Measurements from ENCODE around the gene PAGR1. TPM values are rescaled to one million over a fixed set of nuclear protein-coding genes. Genes with fewer than 3 reads are reported as not detected.
A peak's percentile ranks its signal among the peaks of the same experiment; 100 is the strongest.

PAGR1 gene
- total and polyA plus RNA-seq, 9 of the 15 experiments (the other 6 are each of a cell fraction or from before 2014, with no cell fraction given): 1.4 to 58.2 (median 16.8) TPM

- TF ChIP-seq ZBTB34 (CRISPR knock-in tag; IDR thresholded peaks at IDR 0.05) (no peak), CBX1 (IDR thresholded peaks at IDR 0.05; ENCODE audit: low read depth) (no peak), ZNF644 (tag; IDR thresholded peaks at IDR 0.05; ENCODE audit: low read depth) (no peak), ARID4B (CRISPR knock-in tag; IDR thresholded peaks at IDR 0.05) (peak; percentile 25; the same call in 1 of the 2 replicates), ATF1 (CRISPR knock-in tag; IDR thresholded peaks at IDR 0.05) (no peak), ATF1 (tag; IDR thresholded peaks at IDR 0.05) (no peak), JUND (IDR thresholded peaks at IDR 0.05; ENCODE audit: borderline replicate concordance, low read depth, low read length) (no peak), JUND (tag; IDR thresholded peaks at IDR 0.05; ENCODE audit: borderline replicate concordance, low read depth, low read length) (no peak), CHD1 (IDR thresholded peaks at IDR 0.05; ENCODE audit: low read length) (peak; percentile 17), ZNF263 (CRISPR knock-in tag; IDR thresholded peaks at IDR 0.05; ENCODE audit: borderline replicate concordance) (no peak), POLR2G (IDR thresholded peaks at IDR 0.05; ENCODE audit: low read depth, low read length) (peak; percentile 72), ZNF354B (CRISPR knock-in tag; IDR thresholded peaks at IDR 0.05) (no peak), ZFP1 (CRISPR knock-in tag; IDR thresholded peaks at IDR 0.05) (no peak), BCL6 (CRISPR knock-in tag; IDR thresholded peaks at IDR 0.05) (no peak), CEBPG (CRISPR knock-in tag; IDR thresholded peaks at IDR 0.05) (no peak), CEBPG (tag; conservative IDR thresholded peaks at IDR 0.05 in 1 of 2, IDR thresholded peaks at IDR 0.05 in 1 of 2) (no peak), ATF3 (IDR thresholded peaks at IDR 0.05) (no peak), ATF3 (CRISPR knock-in tag; conservative IDR thresholded peaks at IDR 0.05) (no peak), CHCHD3 (CRISPR knock-in tag; IDR thresholded peaks at IDR 0.05) (no peak), DMBX1 (CRISPR knock-in tag; IDR thresholded peaks at IDR 0.05; ENCODE audit: borderline replicate concordance) (no peak), ZNF740 (CRISPR knock-in tag; IDR thresholded peaks at IDR 0.05) (0 out of 2 replicates have a peak, but pooled peaks have one; percentile 8), ZNF740 (tag; IDR thresholded peaks at IDR 0.05) (no peak)
These were observed 6.8 kb upstream of the PAGR1 start (continued) for GRCh38 chr16:29809031-29809747.

Measured in K562 (cell line).